Measurements from ENCODE around the gene CTNNA3. TPM values are rescaled to one million over a fixed set of nuclear protein-coding genes. Genes with fewer than 3 reads are reported as not detected.

The CTNNA3 gene
- total RNA-seq, 1 experiment from 2014 or later, result 0.02 TPM

DNA sequence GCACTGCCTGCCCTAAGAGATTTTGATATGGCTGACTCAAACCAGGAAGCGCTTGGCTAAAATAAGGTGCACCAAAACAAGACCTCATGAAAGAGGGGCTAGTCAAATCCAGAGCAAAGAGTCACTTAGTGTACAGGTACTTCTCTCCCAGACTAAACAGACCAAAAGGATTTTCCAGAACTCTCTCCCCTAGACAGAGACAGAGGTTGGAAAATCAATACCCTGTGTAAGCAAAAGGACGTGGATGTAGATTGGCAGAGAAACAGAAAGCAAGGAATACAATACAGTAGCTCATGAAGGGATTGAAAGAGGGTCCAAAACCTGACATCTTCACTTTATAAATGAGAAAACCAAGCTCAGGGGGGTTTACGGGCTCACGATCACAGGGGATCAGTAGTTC is 853.1 kb downstream of the CTNNA3 start:
- Mint-ChIP-seq H3K4me1 (ENCODE audit: insufficient read depth, unreplicated experiment) (peaks cover 2% of the 10 kb centered on the region), H3K27me3 (ENCODE audit: insufficient read depth, unreplicated experiment) (no peaks in the 10 kb centered on the region), H3K4me3 (ENCODE audit: unreplicated experiment) (no peak overlapping the region), H3K27ac (ENCODE audit: low read depth, unreplicated experiment) (no peak overlapping the region), H3K9me3 (ENCODE audit: unreplicated experiment) (no peaks in the 10 kb centered on the region), H3K36me3 (ENCODE audit: insufficient read depth, unreplicated experiment) (no peaks in the 10 kb centered on the region)
- ChIA-PET POLR2A (no interaction called here), CTCF (no interaction called here)
- TF ChIP-seq, protein P1, sequence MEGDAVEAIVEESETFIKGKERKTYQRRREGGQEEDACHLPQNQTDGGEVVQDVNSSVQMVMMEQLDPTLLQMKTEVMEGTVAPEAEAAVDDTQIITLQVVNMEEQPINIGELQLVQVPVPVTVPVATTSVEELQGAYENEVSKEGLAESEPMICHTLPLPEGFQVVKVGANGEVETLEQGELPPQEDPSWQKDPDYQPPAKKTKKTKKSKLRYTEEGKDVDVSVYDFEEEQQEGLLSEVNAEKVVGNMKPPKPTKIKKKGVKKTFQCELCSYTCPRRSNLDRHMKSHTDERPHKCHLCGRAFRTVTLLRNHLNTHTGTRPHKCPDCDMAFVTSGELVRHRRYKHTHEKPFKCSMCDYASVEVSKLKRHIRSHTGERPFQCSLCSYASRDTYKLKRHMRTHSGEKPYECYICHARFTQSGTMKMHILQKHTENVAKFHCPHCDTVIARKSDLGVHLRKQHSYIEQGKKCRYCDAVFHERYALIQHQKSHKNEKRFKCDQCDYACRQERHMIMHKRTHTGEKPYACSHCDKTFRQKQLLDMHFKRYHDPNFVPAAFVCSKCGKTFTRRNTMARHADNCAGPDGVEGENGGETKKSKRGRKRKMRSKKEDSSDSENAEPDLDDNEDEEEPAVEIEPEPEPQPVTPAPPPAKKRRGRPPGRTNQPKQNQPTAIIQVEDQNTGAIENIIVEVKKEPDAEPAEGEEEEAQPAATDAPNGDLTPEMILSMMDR (IDR thresholded peaks at IDR 0.05; ENCODE audit: unreplicated experiment), result no peak
- no peak for DNase-seq (ENCODE audit: unreplicated experiment)
- intact Hi-C loops (cut with micrococcal nuclease), result no loop called here
- no TSS peak for BruUV-seq (replicated peaks)

GRCh38 chr10:66842371-66842770 is 853.6 kb downstream of the CTNNA3 start:
- Mint-ChIP-seq H3K36me3 (ENCODE audit: insufficient read depth, unreplicated experiment) (no peaks in the 10 kb centered on the region), H3K27me3 (ENCODE audit: insufficient read depth, unreplicated experiment) (no peaks in the 10 kb centered on the region), H3K9me3 (ENCODE audit: unreplicated experiment) (no peaks in the 10 kb centered on the region), H3K4me3 (ENCODE audit: unreplicated experiment) (no peak overlapping the region), H3K4me1 (ENCODE audit: insufficient read depth, unreplicated experiment) (peaks cover 5% of the 10 kb centered on the region), H3K27ac (ENCODE audit: low read depth, unreplicated experiment) (no peak overlapping the region)
- DNase-seq (ENCODE audit: unreplicated experiment), result no peak
- CTCF ChIA-PET, result no interaction called here
- BruUV-seq (replicated peaks), result no TSS peak
- intact Hi-C loops (cut with micrococcal nuclease), result no loop called here
- TF ChIP-seq, protein P1 (IDR thresholded peaks at IDR 0.05; ENCODE audit: unreplicated experiment), result no peak
- POLR2A ChIA-PET, result no interaction called here

GRCh38 chr10:66838656-66839055 is 857.3 kb downstream of the CTNNA3 start:
- intact Hi-C loops (cut with micrococcal nuclease), result no loop called here
- POLR2A ChIA-PET, result interaction anchor here (0.7 kb wide), 1 partner anchor 46 kb away, joined by 3 read pairs; no protein-coding TSS in a partner anchor
- TF ChIP-seq, protein P1 (IDR thresholded peaks at IDR 0.05; ENCODE audit: unreplicated experiment), result no peak
- BruUV-seq (replicated peaks), result no TSS peak
- no peaks in the 10 kb centered on the region for H3K36me3 Mint-ChIP-seq (ENCODE audit: insufficient read depth, unreplicated experiment)
- no peak overlapping the region for H3K27ac Mint-ChIP-seq (ENCODE audit: low read depth, unreplicated experiment)
- no peak overlapping the region for H3K4me3 Mint-ChIP-seq (ENCODE audit: unreplicated experiment)
- H3K27me3 Mint-ChIP-seq (ENCODE audit: insufficient read depth, unreplicated experiment), result no peaks in the 10 kb centered on the region
- CTCF ChIA-PET, result interaction anchor here (0.6 kb wide), 2 partner anchors 34 to 204 kb away, joined by 3 to 7 read pairs; no protein-coding TSS in a partner anchor
- H3K4me1 Mint-ChIP-seq (ENCODE audit: insufficient read depth, unreplicated experiment), result peaks cover 5% of the 10 kb centered on the region
- DNase-seq (ENCODE audit: unreplicated experiment), result no peak
- no peaks in the 10 kb centered on the region for H3K9me3 Mint-ChIP-seq (ENCODE audit: unreplicated experiment)

GRCh38 chr10:66837990-66838389 is 858.0 kb downstream of the CTNNA3 start:
- POLR2A ChIA-PET, result no interaction called here
- no peaks in the 10 kb centered on the region for H3K27me3 Mint-ChIP-seq (ENCODE audit: insufficient read depth, unreplicated experiment)
- TF ChIP-seq, protein P1 (IDR thresholded peaks at IDR 0.05; ENCODE audit: unreplicated experiment), result no peak
- H3K4me3 Mint-ChIP-seq (ENCODE audit: unreplicated experiment), result no peak overlapping the region
- no peaks in the 10 kb centered on the region for H3K36me3 Mint-ChIP-seq (ENCODE audit: insufficient read depth, unreplicated experiment)
- no TSS peak for BruUV-seq (replicated peaks)
- no peaks in the 10 kb centered on the region for H3K9me3 Mint-ChIP-seq (ENCODE audit: unreplicated experiment)
- no peak for DNase-seq (ENCODE audit: unreplicated experiment)
- CTCF ChIA-PET, result no interaction called here
- intact Hi-C loops (cut with micrococcal nuclease), result no loop called here
- peaks cover 5% of the 10 kb centered on the region for H3K4me1 Mint-ChIP-seq (ENCODE audit: insufficient read depth, unreplicated experiment)
- no peak overlapping the region for H3K27ac Mint-ChIP-seq (ENCODE audit: low read depth, unreplicated experiment)
